SIG-M5 treated with dmso at 0.1 percent for 504 hours (cell line): ENCODE measurements around the gene WNT5B.
A peak's percentile ranks its signal among the peaks of the same experiment; 100 is the strongest.

ENCODE experiments used
- DNase-seq: peaks from one replicate; lab custom pipeline; 2025; ENCODE audit not compliant: unreplicated experiment; lab: John Stamatoyannopoulos, UW

The WNT5B gene

DNA sequence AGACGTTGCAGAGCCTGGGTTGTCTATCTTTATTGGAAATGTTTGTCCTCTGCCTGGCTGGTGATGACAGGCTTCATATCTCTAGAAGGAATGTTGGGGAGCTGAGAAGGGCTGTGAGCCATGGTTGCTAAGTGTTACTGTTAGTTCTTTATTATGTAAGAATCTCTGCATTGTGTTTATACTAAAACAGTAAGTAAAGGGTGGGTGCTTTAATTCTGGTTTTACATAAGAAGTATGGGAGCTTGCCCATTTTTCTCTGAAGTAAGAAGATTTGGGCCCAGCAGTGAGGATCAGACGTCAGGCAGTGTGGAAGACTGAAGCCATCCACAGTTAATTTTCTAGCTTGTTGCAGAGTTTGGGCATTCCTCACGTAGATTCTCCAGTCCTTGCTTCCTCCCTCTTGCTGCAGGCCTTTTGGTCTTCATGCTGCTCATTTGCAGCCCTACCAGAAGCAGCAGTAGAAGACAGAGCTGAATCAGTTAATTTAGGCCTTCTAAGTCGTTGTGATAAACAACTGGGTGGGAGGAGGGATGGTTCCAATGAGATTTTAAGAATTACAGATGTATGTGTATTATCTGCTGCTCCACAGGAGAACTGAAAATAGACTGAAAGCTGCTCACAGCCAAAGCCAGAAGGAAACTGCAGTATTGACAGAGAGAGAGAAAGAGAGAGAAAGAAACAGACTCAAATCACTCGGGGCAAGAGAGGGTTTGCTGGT, 21.4 kb downstream of the WNT5B start:
- DNase-seq = no peak

DNA sequence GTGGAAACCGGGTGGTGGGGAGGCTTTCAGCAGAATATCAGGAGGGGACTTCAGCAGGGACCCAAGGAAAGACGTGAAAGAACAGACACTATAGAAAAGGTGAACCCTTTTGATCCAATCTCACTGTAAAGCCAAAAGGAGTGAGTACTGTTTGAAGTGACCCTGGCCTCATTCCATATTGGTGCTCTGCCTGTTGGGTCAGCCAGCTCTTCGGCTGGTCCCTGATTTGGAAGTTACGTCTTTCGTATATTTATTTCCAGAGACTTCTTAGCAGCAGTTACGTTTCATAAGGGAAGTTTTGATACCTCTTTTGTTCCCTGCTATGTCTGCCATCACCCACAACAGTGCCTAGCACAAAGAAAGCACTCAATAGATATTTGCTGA, 21.9 kb downstream of the WNT5B start:
- no peak for DNase-seq

DNA sequence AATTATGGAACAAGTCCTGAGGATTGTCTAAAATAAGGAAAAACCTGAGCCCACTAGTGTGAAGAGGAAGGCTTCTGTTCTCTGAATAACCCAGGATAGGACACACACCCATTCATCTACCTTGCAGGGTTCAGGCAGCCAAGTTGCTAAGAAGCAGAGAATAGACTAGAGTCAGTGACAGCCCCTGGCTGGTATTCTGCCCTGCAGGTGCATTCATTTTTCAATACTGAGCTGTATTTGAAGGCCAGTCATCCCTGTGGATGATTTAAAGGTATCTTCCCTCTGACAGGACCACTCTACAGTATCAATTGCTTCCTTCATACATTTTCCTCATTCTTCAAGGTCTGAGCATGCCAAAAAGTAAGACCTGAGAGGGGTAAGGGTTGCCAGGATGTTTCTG, 22.9 kb downstream of the WNT5B start:
- DNase-seq = no peak

DNA sequence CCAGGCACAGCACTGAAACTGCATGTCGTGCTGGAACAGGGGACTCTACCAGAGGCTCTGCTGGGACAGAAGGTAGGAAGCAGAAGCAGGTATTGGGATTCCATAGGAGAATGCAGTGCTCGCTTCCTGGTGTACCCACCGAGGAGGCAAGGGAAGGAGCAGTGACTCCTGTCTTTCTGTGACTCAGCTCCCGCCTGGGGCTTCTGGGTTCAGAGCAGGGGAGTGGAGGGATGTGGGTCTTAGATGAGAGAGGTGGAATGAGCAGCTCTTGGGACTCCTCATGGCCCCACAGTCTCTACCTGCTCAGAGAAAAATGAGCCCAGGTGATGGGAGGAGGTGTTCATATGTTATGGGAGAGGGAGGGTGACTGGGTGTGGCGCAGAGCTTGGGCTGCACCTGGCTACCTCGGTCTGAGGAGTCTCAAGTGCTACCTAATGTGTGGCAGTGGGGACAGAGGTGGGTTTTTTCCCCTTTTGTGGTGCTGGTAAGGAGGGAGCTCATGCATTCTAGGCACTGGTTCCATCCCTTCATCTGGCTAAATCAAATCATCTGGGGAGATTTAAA, 26.3 kb downstream of the WNT5B start:
- no peak for DNase-seq

DNA sequence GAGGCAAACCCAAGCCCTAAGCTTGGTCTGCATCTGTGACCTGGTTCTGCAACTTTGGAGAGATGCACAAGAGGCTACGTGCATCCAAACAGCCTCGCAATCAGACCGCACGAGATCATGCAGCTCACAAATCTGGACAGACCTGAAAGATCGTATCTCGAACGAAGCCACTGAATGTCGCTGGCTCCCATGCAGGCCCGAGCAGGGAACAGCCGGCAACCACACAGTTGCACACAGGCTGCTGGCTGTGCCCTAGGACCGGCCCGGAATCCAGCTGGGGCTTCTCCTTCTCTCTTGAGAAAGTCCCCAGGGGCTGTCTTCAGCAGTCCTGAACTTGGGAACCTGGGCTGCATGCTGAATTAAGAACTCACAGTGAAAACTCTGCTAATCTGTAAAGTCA, 27.9 kb downstream of the WNT5B start:
- DNase-seq = no peak

DNA sequence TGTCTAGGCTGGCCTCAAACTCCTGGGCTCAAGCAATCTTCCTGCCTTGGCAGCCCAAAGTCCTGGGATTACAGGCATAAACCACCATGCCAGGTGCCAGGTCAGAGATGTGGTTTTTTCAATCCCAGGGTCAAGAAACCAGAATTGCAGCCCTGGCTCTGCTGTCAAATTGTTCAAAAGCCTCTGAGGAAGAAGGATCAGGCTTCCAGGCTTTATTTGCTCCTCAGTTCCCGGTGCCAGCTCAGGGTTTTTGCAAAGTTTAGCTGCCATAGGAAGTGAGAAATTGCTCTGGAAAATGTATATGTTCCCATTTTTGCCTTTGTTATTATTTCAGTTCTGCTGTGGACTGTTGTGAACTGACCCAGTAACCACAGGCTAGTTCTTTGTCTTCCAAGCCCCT, 28.7 kb downstream of the WNT5B start:
- no peak for DNase-seq

DNA sequence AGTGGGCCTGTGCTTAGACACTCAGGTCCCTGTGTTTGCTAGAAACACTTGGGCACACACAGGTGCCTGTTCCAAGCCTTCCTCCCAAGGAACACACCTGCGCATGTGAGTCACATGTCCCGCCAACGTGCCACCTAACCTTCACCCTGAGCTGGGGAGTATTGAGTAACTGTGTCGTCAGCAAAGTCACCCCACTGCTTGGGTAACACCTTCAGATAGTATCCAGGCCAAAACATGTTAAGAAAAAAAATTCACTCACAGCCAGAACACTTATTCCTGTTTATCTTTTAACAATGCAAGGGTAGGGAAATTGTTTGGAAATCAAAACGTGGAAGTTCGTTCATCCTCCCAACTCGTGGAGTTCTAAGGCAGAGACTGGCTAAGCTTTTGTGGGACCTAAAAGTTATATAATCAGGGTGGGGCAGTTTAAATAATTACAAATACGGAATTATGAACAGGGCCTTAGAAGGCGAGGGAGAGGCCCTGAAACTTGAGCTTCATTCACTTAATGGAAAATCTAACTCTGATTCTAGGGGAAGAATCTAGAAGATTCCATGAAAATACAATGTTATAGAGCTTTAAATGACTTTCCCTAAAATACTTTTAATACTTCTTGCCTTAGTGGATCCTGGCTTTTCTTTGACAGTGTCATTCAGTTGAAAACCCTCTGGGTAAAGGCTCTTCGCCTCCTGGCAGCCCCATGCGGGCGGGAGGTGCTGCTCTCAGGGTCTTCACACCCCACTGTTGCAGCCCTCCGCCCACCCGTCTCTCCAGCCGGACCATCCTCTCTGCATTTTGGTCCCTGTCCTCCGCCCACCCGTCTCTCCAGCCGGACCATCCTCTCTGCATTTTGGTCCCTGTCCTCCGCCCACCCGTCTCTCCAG, 31.5 kb downstream of the WNT5B start:
- peak; percentile 35 for DNase-seq

DNA sequence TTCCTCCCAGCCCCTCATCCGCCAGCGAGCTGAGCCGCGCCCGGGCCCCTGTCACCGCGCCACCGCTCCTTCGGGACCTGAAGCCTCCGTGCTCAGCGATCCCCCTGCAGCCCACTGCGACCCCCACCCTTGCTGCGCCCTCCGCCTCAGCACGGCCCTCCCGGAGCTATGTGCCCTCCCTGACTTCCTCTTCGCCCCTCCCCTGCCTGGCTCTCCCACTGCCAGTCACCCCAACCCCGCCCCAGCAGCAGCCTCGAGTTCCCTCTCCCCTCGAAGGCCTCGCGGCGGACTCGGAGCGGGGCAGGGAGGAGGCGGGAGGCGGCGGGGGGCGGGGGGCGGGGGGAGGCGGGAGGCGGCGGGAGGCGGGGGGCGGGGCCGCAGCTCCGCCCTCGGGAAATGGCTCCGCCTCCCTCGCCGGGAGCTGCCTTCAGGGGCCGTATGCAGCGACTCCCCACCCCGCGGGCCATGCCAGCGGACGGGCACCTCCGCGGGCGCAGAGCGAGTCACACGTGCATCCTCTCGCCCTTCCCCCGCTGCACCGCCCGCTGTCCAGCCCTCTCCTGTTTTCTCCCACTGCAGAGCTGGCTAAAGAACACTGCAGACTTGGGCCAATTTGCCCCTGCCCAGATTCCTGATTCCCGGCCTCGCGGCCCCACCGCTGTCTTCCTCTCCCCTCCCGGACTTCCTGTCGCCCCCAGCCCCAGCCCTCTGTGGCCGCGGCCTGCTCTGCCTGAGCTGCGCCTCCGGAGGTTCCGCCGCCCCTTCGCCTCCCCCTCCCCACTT, 32.7 kb downstream of the WNT5B start:
- peak; percentile 96 for DNase-seq

DNA sequence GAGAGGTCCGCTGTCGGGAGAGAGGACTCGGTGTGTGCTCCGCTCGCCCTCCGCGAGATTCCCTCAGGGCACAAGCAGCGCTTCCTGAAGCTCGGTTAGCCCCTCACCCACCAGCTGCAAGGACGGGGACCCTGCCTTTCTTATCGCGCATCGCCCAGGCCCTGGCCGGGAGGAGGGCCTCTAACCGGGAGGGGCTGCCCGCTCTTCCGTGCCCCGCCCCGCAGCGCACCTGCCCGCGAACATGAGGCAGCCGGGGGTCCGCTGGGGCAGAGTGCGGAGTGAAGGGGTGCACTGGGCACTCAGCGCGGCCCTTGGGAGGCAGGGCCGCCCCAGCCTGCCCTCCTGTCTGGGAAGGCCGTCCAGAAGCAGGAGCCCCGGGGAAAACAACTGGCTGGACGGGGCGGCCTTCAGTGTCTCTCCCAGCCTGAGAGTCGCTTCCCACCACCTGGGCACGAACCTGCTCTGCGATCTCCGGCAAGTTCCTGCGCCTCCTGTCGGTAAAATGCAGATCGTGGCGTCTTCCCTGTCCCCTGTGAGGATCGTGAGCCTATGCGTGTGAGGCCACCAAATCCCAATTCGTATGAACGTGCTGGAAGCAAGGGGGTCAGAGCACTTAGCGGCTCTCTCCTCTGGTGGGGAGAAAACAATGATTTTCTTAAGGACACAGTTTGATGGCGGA, 33.9 kb downstream of the WNT5B start:
- no peak for DNase-seq

DNA sequence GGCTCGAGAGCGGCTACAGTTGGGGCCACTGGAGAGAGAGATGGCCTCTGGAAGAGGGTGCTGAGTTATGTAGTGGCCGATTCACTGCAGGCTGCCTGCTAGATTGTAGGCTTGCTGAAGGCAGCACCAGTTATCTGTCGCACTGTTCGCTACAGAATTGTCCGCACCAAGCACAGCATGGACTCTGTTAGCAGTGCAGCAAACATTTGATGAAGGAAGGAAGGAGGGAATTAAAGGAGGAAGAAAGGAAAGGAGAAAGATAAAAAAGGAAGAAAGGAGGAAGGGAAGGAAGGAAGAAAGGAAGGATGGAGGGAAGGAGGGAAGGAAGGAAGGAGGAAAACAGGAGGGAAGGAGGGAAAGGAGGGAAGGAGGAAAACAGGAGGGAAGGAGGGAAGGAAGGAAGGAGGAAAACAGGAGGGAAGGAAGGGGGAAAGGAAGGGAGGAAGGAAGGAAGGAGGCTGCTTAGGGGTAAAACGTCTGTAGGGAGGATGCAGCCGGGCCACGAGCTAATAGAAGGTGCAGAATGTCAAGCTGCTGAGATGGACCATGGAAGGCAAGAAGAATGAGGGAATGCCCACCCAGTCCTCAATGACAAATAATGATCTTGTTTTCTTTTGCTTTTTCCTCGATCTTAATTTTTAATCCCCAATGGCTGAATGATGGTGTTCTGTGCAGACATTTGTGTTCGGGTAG, 34.6 kb downstream of the WNT5B start:
- DNase-seq = no peak

DNA sequence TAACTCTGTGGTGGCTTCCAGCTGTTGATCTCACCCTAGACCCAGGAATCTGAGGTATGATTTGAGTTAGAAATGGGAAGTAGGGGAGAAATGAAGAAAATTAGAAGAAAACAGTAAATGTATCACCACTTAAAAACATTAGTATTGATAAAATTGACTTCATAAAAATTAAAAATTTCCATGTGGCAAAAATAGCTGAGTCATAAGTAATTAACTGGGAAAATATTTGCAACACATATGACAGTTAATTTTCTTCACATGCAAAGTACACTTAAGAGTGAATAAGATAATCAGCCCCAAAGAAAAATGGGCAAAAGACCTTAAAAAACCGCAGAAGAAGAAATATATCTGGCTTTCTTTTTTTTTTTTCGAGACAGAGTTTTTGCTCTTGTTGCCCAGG, 36.3 kb downstream of the WNT5B start:
- no peak for DNase-seq

DNA sequence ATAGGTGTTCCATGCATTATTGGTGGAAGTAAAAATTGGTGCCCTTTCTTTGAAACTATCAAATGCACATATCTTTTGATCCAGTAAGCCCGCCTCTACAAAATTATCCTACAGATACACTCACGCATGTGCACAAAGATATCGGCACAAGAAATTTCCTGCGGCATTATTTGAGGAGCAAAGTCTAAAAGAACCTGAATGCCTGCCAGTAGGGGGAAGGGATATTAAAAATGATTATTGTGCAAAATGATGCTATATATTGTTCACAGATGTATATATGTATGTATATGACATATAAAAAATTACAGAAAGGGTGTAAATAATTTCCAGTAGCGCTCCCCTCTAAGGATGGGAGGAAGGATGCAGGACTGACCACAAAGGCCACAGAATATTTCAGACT, 37.2 kb downstream of the WNT5B start:
- no peak for DNase-seq

DNA sequence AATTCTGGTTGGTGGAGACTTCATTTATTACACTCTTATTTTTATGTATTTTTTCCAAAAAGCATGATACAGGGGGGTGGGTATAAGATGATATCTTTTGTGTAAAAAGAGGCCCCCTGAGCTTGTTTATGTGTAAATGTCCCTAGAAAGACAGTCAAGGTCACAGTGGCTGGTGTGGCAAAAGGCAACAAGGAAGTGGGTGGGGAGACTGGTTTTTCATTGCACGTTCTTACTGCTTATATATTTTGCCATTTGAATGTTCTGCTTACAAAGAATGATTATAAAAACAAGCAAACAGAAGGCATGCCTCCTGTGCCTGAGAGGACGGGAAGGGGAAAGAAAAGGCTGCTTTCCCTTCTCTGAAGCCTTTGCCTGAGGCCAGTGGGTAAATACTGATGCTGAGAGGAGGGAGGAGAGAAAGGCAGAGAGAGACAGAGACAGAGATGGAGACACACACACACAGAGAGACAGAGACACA, 37.7 kb downstream of the WNT5B start:
- DNase-seq = peak; percentile 46

DNA sequence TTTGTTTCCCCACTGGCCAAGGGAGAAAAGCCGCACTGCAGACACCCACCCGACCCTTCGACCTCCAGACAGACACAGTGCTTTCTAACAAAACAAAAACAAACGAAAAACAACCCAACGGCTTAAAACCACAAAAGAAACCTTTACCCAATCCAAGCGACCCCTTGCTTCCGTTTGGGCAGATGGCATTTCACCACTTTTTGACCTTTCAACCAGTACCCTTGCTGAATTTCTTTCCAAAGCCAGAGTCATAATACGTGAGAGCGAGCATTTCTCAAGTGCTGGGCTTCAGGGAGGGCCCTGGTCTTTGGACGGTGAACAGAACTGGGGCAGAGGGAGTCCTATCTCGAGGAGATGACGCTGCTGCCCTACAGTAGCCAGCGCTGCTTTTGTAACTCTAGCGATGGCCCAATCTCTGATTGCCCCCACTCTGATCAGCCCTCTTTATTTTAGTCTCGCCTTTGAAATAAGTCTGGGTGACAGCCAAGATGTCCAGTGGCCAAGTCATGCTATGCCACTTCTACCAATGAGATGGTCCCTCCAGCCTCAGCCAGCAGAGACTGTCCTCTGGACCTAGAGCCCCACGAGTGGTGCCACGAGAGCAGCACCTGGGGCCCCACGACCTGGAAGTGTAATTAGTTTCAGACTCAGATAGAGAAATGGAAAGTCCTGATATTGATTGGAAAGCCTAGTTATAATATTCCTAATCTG, 40.0 kb downstream of the WNT5B start:
- peak; percentile 83 for DNase-seq

DNA sequence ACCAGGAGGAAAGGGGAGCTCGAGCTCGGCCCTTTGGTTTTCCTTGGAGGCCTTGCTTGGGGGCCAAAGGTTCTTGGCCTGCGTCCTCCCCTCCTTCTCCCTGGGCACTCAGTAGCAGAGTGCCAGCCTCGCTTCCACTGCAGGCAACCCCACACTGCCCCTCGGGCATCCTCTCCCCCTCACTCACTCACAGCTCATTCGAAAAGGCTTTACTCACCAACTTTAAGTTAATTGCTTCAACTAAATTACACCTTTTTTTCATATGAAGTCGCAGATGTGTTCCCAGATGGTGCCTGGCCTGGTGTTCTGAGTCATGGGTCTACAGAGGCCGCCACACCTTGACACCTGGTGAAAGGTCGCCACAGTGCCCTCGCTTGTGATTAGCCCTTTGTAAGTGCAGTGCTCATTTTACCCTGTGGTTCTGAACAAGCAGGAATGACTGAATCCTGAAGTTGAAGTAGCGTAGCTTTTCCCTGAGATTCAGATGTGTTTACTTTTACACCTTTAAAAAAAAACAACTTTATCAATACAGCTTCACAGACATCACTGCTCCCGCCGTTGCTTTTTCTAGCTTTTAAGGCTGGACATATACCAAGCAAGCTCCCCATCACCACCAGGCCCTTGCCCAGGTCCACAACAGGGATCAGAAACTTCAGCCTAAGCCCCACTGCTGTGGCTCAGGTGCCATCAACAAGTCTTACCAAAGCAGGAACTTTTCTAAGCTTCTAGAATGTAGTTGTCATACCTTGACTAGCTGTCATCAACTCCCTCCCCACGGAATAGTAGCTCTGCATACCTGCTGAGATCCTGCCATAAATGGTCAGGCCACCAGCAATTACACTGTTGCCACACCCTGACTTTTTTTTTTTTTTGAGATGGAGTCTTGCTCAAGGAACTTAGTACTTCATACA, 41.6 kb downstream of the WNT5B start:
- no peak for DNase-seq

DNA sequence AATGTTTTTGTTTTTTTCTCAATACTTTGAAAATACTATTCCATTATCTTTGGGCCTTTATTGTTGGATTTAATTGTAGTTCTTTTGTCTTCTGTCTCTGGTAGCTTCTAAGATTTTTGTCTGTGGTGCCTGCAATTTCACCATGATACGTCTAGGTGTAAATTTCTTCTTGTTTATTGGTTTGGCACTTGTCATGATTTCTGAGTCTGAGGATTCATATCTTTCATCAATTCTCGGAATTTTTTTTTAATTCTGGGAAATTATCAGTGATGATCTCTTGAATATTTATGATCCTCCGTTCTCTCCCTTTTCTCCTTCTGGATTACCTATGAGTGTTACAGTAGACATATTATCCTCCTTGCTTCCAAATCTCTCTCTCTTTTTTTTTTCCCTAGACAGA, 47.0 kb downstream of the WNT5B start:
- no peak for DNase-seq

DNA sequence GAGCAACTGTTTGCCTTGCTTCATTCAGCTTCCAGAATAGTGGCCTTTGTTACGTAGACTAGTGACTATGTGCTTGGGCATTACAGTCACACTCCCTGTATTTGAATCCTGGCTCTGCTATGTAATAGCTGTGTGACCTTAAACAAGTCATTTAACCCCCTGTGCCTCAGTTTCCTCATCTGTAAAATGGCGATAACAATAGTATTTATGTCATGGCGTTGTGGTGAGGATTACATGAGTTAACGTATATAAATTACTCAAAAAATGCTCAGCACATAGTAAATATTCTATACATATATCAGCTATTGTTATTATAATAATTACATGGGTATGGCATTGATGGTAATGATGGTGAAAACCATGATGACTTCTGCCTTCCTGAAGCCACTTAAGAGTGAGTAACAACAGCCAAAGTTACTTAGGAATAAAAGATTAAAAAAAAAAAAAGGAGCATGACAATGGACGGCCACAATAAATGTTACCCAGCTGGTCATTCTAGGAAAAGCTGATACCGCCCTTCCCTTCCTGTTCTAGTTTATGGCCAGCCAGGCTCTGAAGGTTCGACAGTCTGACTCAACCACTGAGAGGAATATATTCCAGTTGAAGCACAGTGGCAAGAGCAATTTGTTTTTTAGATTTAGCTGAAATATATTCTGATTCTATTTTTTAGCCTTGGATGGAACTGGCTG, 51.9 kb downstream of the WNT5B start:
- DNase-seq = no peak

DNA sequence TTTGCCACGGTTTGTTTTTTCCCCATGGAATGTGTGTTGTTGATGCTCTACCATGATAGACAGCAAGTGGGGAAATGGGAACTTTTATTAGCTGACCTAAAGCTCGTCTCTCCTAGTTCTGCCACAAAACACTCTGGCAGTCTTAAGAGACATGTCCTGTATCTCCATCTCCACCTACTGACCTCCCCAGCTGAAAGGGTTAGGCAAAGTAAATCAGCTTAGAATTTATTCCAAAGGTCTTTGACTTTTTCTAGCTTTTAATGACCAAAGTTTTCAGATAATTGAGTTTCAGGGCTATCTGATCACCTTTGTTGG, 52.4 kb downstream of the WNT5B start:
- DNase-seq = no peak
